Fibroblast of skin of left biceps (primary cell): ENCODE results near the gene ZNF804B.

Experiments used
- DNase-seq, 2 experiments: peaks; one replicate each; pipeline ENCODE4 v3.0.0-alpha.2; 2013; ENCODE audit warnings: low read depth in 2 of 2

Gene ZNF804B

GRCh38 chr7:88759230-88760135 lies at the start of gene ZNF804B:
Gene ZNF804B, plus strand, starts transcription at chr7:88759700. Its CDS starts 277 bp downstream, at chr7:88759977.
- DNase-seq = no peak

- no peak for DNase-seq
Observed at GRCh38 chr7:88735920-88736319, 23.6 kb upstream of the ZNF804B start.

- no peak for DNase-seq
Observed at GRCh38 chr7:88737632-88738031, 21.9 kb upstream of the ZNF804B start.

GRCh38 chr7:88746126-88746525 lies 13.4 kb upstream of the ZNF804B start:
- DNase-seq = no peak

GRCh38 chr7:88756802-88757201 lies 2.7 kb upstream of the ZNF804B start:
- DNase-seq = no peak

GRCh38 chr7:88757371-88757770 lies 2.1 kb upstream of the ZNF804B start:
- no peak for DNase-seq

- no peak for DNase-seq
Observed at GRCh38 chr7:88758381-88759229, 895 bp upstream of the ZNF804B start.

GRCh38 chr7:88760136-88760515 lies 626 bp downstream of the ZNF804B start:
- no peak for DNase-seq

- no peak for DNase-seq
Observed at GRCh38 chr7:88761779-88762178, 2.3 kb downstream of the ZNF804B start.

- DNase-seq = no peak
Observed at GRCh38 chr7:88771417-88771816, 11.9 kb downstream of the ZNF804B start.

GRCh38 chr7:88772776-88773175 lies 13.3 kb downstream of the ZNF804B start:
- DNase-seq = no peak

- DNase-seq = no peak
Observed at GRCh38 chr7:88775838-88776237, 16.3 kb downstream of the ZNF804B start.

GRCh38 chr7:88787777-88788176 lies 28.3 kb downstream of the ZNF804B start:
- DNase-seq = no peak

GRCh38 chr7:88789480-88790064 lies 30.1 kb downstream of the ZNF804B start:
- DNase-seq = no peak

- no peak for DNase-seq
Observed at GRCh38 chr7:88791891-88792290, 32.4 kb downstream of the ZNF804B start.

- DNase-seq = no peak
Observed at GRCh38 chr7:88792361-88792760, 32.9 kb downstream of the ZNF804B start.

GRCh38 chr7:88795553-88795952 lies 36.1 kb downstream of the ZNF804B start, which contains the start of gene TEX47:
Gene TEX47, minus strand, starts transcription at chr7:88795737. Its CDS starts 795 bp downstream, at chr7:88794942.
- no peak for DNase-seq

- no peak for DNase-seq
Observed at GRCh38 chr7:88801046-88801445, 41.5 kb downstream of the ZNF804B start.

GRCh38 chr7:88806280-88807037 lies 47.0 kb downstream of the ZNF804B start:
- DNase-seq = no peak

GRCh38 chr7:88818552-88818951 lies 59.1 kb downstream of the ZNF804B start:
- no peak for DNase-seq

GRCh38 chr7:88826222-88826621 lies 66.7 kb downstream of the ZNF804B start:
- no peak for DNase-seq
